ENCODE data around the gene TXNDC16. TPM values are rescaled to one million over a fixed set of nuclear protein-coding genes. Genes with fewer than 3 reads are reported as not detected.

The TXNDC16 gene
- total and polyA plus RNA-seq, 9 of the 15 experiments (the other 6 are each of a cell fraction or from before 2014, with no cell fraction given), result 1.8 to 6.2 (median 4.9) TPM

- TF ChIP-seq, protein P1, sequence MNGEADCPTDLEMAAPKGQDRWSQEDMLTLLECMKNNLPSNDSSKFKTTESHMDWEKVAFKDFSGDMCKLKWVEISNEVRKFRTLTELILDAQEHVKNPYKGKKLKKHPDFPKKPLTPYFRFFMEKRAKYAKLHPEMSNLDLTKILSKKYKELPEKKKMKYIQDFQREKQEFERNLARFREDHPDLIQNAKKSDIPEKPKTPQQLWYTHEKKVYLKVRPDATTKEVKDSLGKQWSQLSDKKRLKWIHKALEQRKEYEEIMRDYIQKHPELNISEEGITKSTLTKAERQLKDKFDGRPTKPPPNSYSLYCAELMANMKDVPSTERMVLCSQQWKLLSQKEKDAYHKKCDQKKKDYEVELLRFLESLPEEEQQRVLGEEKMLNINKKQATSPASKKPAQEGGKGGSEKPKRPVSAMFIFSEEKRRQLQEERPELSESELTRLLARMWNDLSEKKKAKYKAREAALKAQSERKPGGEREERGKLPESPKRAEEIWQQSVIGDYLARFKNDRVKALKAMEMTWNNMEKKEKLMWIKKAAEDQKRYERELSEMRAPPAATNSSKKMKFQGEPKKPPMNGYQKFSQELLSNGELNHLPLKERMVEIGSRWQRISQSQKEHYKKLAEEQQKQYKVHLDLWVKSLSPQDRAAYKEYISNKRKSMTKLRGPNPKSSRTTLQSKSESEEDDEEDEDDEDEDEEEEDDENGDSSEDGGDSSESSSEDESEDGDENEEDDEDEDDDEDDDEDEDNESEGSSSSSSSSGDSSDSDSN (IDR thresholded peaks at IDR 0.05; ENCODE audit: borderline replicate concordance in 1 of 2, low read depth in 2 of 2, low read length in 2 of 2), result 0 out of 4 replicates have a peak, but pooled peaks of 1 of the 2 experiments have one; percentile 34
- TF ChIP-seq HNRNPH1 (optimal IDR thresholded peaks at IDR 0.05; ENCODE audit: low read depth, low read length) (no peak), THAP12 (CRISPR knock-in tag; IDR thresholded peaks at IDR 0.05) (peak; percentile 66; the same call in 1 of the 2 replicates), RBFOX2 (IDR thresholded peaks at IDR 0.05; ENCODE audit: low read depth, low read length) (peak; percentile 84), NEUROD1 (IDR thresholded peaks at IDR 0.05; ENCODE audit: borderline replicate concordance, low read depth, low read length, partially characterized antibody) (peak; percentile 85), E2F6 (IDR thresholded peaks at IDR 0.05; ENCODE audit: borderline replicate concordance in 1 of 2, extremely low read depth in 1 of 2, insufficient read depth in 1 of 2, insufficient read length in 1 of 2, low read depth in 1 of 2, low read length in 1 of 2, poor library complexity in 1 of 2, severe bottlenecking in 1 of 2) (peak; percentile 80 to 89), HNRNPL (IDR thresholded peaks at IDR 0.05; ENCODE audit: low read depth, low read length) (0 out of 2 replicates have a peak, but pooled peaks have one; percentile 32), EP400 (IDR thresholded peaks at IDR 0.05) (peak; percentile 36; the same call in 1 of the 2 replicates)
Measured at GRCh38 chr14:52552063-52552988, at the start of gene TXNDC16, which contains the start of gene GPR137C (continued).

Measured in K562 (cell line).